Measurements from ENCODE around the gene RAB33A.
A peak's percentile ranks its signal among the peaks of the same experiment; 100 is the strongest.

Gene RAB33A

GRCh38 chrX:130158311-130158710 lies 13.5 kb upstream of the RAB33A start:
- no peak overlapping the region for H3K4me3 ChIP-seq (ENCODE audit: low read depth in 1 of 2, low read length in 2 of 2)
- no peaks in the 10 kb centered on the region for H3K27me3 ChIP-seq (ENCODE audit: low read depth, low read length)
- no peaks in the 10 kb centered on the region for H3K4me1 ChIP-seq (ENCODE audit: control insufficient read depth in 1 of 2, insufficient read depth in 2 of 2, low read length in 2 of 2)
- no peaks in the 10 kb centered on the region for H3K9me3 ChIP-seq (ENCODE audit: control insufficient read depth in 1 of 2, low read length in 2 of 2)
- no peak overlapping the region for H3K27ac ChIP-seq (ENCODE audit: low read length)
- peaks cover 0 to 3% of the 10 kb centered on the region in 2 donors for H3K36me3 ChIP-seq (ENCODE audit: control insufficient read depth in 1 of 2, insufficient read depth in 2 of 2, low read length in 2 of 2)

GRCh38 chrX:130159776-130160175 lies 12.0 kb upstream of the RAB33A start:
- Histone ChIP-seq H3K36me3 (ENCODE audit: control insufficient read depth in 1 of 2, insufficient read depth in 2 of 2, low read length in 2 of 2) (peaks cover 0 to 2% of the 10 kb centered on the region in 2 donors), H3K27ac (ENCODE audit: low read length) (no peak overlapping the region), H3K9me3 (ENCODE audit: control insufficient read depth in 1 of 2, low read length in 2 of 2) (no peaks in the 10 kb centered on the region), H3K4me1 (ENCODE audit: control insufficient read depth in 1 of 2, insufficient read depth in 2 of 2, low read length in 2 of 2) (peaks cover 0 to 7% of the 10 kb centered on the region in 2 donors), H3K4me3 (ENCODE audit: low read depth in 1 of 2, low read length in 2 of 2) (no peak overlapping the region), H3K27me3 (ENCODE audit: low read depth, low read length) (no peaks in the 10 kb centered on the region)

DNA sequence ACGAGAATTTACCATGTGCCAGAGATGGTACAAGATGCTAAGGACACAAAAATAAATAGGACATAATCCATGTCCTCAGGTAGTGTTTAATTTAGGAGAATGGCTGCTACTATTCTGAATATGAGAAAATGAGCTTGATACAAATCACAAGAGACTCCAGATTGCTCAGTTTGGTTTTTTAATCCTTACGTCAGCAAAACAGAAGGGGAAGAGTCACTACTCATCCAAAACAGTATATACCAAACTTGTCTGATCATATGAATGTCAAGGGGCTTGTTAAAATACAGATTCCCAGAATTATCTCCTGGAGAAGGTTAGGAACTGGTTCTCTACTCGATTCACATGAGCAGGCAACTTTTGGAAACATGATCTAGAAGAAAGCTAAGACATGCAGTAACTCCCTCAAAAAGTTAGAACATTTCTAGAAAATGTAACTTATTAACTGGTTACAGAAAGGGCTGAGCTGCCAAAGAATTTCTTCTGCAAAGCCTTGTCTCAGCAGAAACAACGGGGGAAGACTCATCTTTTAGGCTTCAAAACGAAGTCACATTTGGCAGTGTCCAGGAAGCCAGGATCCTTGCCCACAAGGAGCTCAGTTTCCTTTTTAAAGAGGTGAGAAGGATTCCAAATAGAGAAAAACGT lies 9.5 kb upstream of the RAB33A start:
- no peak overlapping the region for H3K27ac ChIP-seq (ENCODE audit: low read length)
- H3K9me3 ChIP-seq (ENCODE audit: control insufficient read depth in 1 of 2, low read length in 2 of 2) = no peaks in the 10 kb centered on the region
- peaks cover 0 to 7% of the 10 kb centered on the region in 2 donors for H3K4me1 ChIP-seq (ENCODE audit: control insufficient read depth in 1 of 2, insufficient read depth in 2 of 2, low read length in 2 of 2)
- H3K4me3 ChIP-seq (ENCODE audit: low read depth in 1 of 2, low read length in 2 of 2) = no peak overlapping the region
- H3K36me3 ChIP-seq (ENCODE audit: control insufficient read depth in 1 of 2, insufficient read depth in 2 of 2, low read length in 2 of 2) = no peaks in the 10 kb centered on the region
- H3K27me3 ChIP-seq (ENCODE audit: low read depth, low read length) = no peaks in the 10 kb centered on the region

DNA sequence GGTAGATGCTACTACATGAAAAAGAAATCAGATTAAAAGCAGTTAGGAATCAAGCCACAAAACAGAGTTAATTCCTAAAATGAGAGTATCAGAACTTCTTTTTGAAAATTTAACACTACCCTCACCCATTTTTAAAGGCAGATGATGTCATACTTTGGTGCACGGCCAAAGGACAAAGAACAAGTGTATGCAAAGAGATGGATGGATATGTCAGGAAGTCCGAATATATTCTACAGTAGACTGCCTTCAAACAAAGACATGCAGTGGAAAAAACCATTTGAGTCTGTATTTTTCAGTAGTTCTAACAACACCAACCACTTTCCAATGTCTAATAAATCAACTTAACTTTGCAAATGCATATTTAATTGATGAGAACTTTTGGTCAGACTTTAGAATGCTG lies 8.4 kb upstream of the RAB33A start:
- no peak overlapping the region for H3K4me3 ChIP-seq (ENCODE audit: low read depth in 1 of 2, low read length in 2 of 2)
- H3K27ac ChIP-seq (ENCODE audit: low read length) = no peak overlapping the region
- H3K27me3 ChIP-seq (ENCODE audit: low read depth, low read length) = no peaks in the 10 kb centered on the region
- no peaks in the 10 kb centered on the region for H3K9me3 ChIP-seq (ENCODE audit: control insufficient read depth in 1 of 2, low read length in 2 of 2)
- peaks cover 0 to 7% of the 10 kb centered on the region in 2 donors for H3K4me1 ChIP-seq (ENCODE audit: control insufficient read depth in 1 of 2, insufficient read depth in 2 of 2, low read length in 2 of 2)
- no peaks in the 10 kb centered on the region for H3K36me3 ChIP-seq (ENCODE audit: control insufficient read depth in 1 of 2, insufficient read depth in 2 of 2, low read length in 2 of 2)

- Histone ChIP-seq H3K4me1 (ENCODE audit: control insufficient read depth in 1 of 2, insufficient read depth in 2 of 2, low read length in 2 of 2) (peaks cover 0 to 7% of the 10 kb centered on the region in 2 donors), H3K36me3 (ENCODE audit: control insufficient read depth in 1 of 2, insufficient read depth in 2 of 2, low read length in 2 of 2) (no peaks in the 10 kb centered on the region), H3K4me3 (ENCODE audit: low read depth in 1 of 2, low read length in 2 of 2) (peak overlapping the region; percentile 68 to 77), H3K27ac (ENCODE audit: low read length) (peak overlapping the region; percentile 88), H3K9me3 (ENCODE audit: control insufficient read depth in 1 of 2, low read length in 2 of 2) (no peaks in the 10 kb centered on the region), H3K27me3 (ENCODE audit: low read depth, low read length) (no peaks in the 10 kb centered on the region)
These were observed 6.5 kb upstream of the RAB33A start for GRCh38 chrX:130165181-130165702.

GRCh38 chrX:130165703-130166502 lies 5.9 kb upstream of the RAB33A start, which contains the start of gene AIFM1:
Gene AIFM1, minus strand, starts transcription at chrX:130165841. Its CDS starts 185 bp downstream, at chrX:130165656.
- Histone ChIP-seq H3K27me3 (ENCODE audit: low read depth, low read length) (no peaks in the 10 kb centered on the region), H3K27ac (ENCODE audit: low read length) (peak within 1 kb of the TSS; percentile 88), H3K36me3 (ENCODE audit: control insufficient read depth in 1 of 2, insufficient read depth in 2 of 2, low read length in 2 of 2) (no peaks in the 10 kb centered on the region), H3K9me3 (ENCODE audit: control insufficient read depth in 1 of 2, low read length in 2 of 2) (no peaks in the 10 kb centered on the region), H3K4me3 (ENCODE audit: low read depth in 1 of 2, low read length in 2 of 2) (peak within 1 kb of the TSS; percentile 68 to 77), H3K4me1 (ENCODE audit: control insufficient read depth in 1 of 2, insufficient read depth in 2 of 2, low read length in 2 of 2) (peaks cover 0 to 9% of the 10 kb centered on the region in 2 donors)

DNA sequence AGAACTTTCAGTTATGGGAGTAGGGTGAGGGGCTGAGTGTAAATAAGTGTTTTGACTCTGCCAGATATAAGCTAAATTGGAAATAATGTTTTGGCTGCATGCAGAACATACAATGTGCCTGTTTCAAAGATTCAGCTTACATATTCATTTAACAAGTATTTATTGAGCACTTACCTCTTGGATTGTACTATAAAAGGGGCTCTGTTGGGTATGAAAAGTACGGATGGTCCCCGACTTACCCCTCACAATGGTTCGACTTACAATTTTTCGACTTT lies 5.3 kb upstream of the RAB33A start:
- Histone ChIP-seq H3K9me3 (ENCODE audit: control insufficient read depth in 1 of 2, low read length in 2 of 2) (no peaks in the 10 kb centered on the region), H3K4me1 (ENCODE audit: control insufficient read depth in 1 of 2, insufficient read depth in 2 of 2, low read length in 2 of 2) (peaks cover 0 to 13% of the 10 kb centered on the region in 2 donors), H3K4me3 (ENCODE audit: low read depth in 1 of 2, low read length in 2 of 2) (peak overlapping the region; percentile 68 to 77), H3K27ac (ENCODE audit: low read length) (peak overlapping the region; percentile 88), H3K27me3 (ENCODE audit: low read depth, low read length) (no peaks in the 10 kb centered on the region), H3K36me3 (ENCODE audit: control insufficient read depth in 1 of 2, insufficient read depth in 2 of 2, low read length in 2 of 2) (no peaks in the 10 kb centered on the region)

GRCh38 chrX:130167040-130167439 lies 4.7 kb upstream of the RAB33A start:
- H3K4me1 ChIP-seq (ENCODE audit: control insufficient read depth in 1 of 2, insufficient read depth in 2 of 2, low read length in 2 of 2) = peaks cover 0 to 14% of the 10 kb centered on the region in 2 donors
- H3K4me3 ChIP-seq (ENCODE audit: low read depth in 1 of 2, low read length in 2 of 2) = peak overlapping the region in 1 of 2 donors; percentile 68

GRCh38 chrX:130170752-130171445 lies 863 bp upstream of the RAB33A start:
- Histone ChIP-seq H3K27me3 (ENCODE audit: low read depth, low read length) (no peaks in the 10 kb centered on the region), H3K4me3 (ENCODE audit: low read depth in 1 of 2, low read length in 2 of 2) (peak overlapping the region; percentile 44 to 71), H3K4me1 (ENCODE audit: control insufficient read depth in 1 of 2, insufficient read depth in 2 of 2, low read length in 2 of 2) (peaks cover 0 to 11% of the 10 kb centered on the region in 2 donors), H3K9me3 (ENCODE audit: control insufficient read depth in 1 of 2, low read length in 2 of 2) (no peaks in the 10 kb centered on the region), H3K27ac (ENCODE audit: low read length) (no peak overlapping the region), H3K36me3 (ENCODE audit: control insufficient read depth in 1 of 2, insufficient read depth in 2 of 2, low read length in 2 of 2) (no peaks in the 10 kb centered on the region)

More at GRCh38 chrX:130167040-130167439, 4.7 kb upstream of the RAB33A start:
- Histone ChIP-seq H3K36me3 (ENCODE audit: control insufficient read depth in 1 of 2, insufficient read depth in 2 of 2, low read length in 2 of 2) (no peaks in the 10 kb centered on the region), H3K27ac (ENCODE audit: low read length) (no peak overlapping the region), H3K9me3 (ENCODE audit: control insufficient read depth in 1 of 2, low read length in 2 of 2) (no peaks in the 10 kb centered on the region), H3K27me3 (ENCODE audit: low read depth, low read length) (no peaks in the 10 kb centered on the region)

- no peaks in the 10 kb centered on the region for H3K27me3 ChIP-seq (ENCODE audit: low read depth, low read length)
- no peak overlapping the region for H3K27ac ChIP-seq (ENCODE audit: low read length)
- peaks cover 0 to 11% of the 10 kb centered on the region in 2 donors for H3K4me1 ChIP-seq (ENCODE audit: control insufficient read depth in 1 of 2, insufficient read depth in 2 of 2, low read length in 2 of 2)
- no peaks in the 10 kb centered on the region for H3K36me3 ChIP-seq (ENCODE audit: control insufficient read depth in 1 of 2, insufficient read depth in 2 of 2, low read length in 2 of 2)
- no peaks in the 10 kb centered on the region for H3K9me3 ChIP-seq (ENCODE audit: control insufficient read depth in 1 of 2, low read length in 2 of 2)
- H3K4me3 ChIP-seq (ENCODE audit: low read depth in 1 of 2, low read length in 2 of 2) = peak overlapping the region; percentile 44 to 71
These were observed 524 bp downstream of the RAB33A start for GRCh38 chrX:130172127-130172845.
